Activated CD8-positive, alpha-beta memory T cell treated with anti-CD3 and anti-CD28 coated beads for 36 hours (primary cell): ENCODE measurements around the gene KCNT1. TPM values are rescaled to one million over a fixed set of nuclear protein-coding genes. Genes with fewer than 3 reads are reported as not detected.

Experiments used
- CTCF ChIA-PET: fragments of 350-600 bp; sonication (Branson Sonifier 250); formaldehyde crosslinking; loops from one replicate; lab custom pipeline; 2021; ENCODE audit warnings: antibody characterized with exemption; lab: Charles Lee
- POLR2A ChIA-PET: fragments of 350-600 bp; sonication (Branson Sonifier 250); formaldehyde crosslinking; loops from one replicate; lab custom pipeline; 2021; ENCODE audit warnings: antibody characterized with exemption; lab: Charles Lee
- total RNA-seq, 2 experiments: library from RNA; stranded (reverse); gene quantifications; one replicate each; pipeline ENCODE4 v1.2.3, GENCODE V29; 2021

KCNT1 gene
- total RNA-seq, 2 experiments from 2014 or later, result not detected

- ChIA-PET POLR2A (no interaction called here), CTCF (interaction anchor here (0.9 kb wide), 1 partner anchor 15 kb away, joined by 3 read pairs; no protein-coding TSS in a partner anchor)
These were observed 101.0 kb downstream of the KCNT1 start for GRCh38 chr9:135802876-135803419.

GRCh38 chr9:135803441-135803840 lies 101.5 kb downstream of the KCNT1 start:
- POLR2A ChIA-PET, result no interaction called here
- CTCF ChIA-PET, result no interaction called here

- ChIA-PET POLR2A (no interaction called here), CTCF (no interaction called here)
These were observed 102.8 kb downstream of the KCNT1 start for GRCh38 chr9:135804581-135805421.

- ChIA-PET CTCF (interaction anchor here (1.5 kb wide), 1 partner anchor 8 kb away, joined by 3 read pairs; no protein-coding TSS in a partner anchor), POLR2A (no interaction called here)
These were observed 103.5 kb downstream of the KCNT1 start for GRCh38 chr9:135805422-135806022.

- ChIA-PET CTCF (no interaction called here), POLR2A (no interaction called here)
These were observed 107.2 kb downstream of the KCNT1 start for GRCh38 chr9:135809166-135809565.

GRCh38 chr9:135810806-135811575 lies 109.0 kb downstream of the KCNT1 start:
- POLR2A ChIA-PET, result no interaction called here
- CTCF ChIA-PET, result no interaction called here

GRCh38 chr9:135811801-135812200 lies 109.8 kb downstream of the KCNT1 start:
- ChIA-PET POLR2A (no interaction called here), CTCF (interaction anchor here (0.5 kb wide), 1 partner anchor 48 kb away, joined by 6 read pairs; no protein-coding TSS in a partner anchor)

- ChIA-PET POLR2A (no interaction called here), CTCF (no interaction called here)
These were observed 111.0 kb downstream of the KCNT1 start for GRCh38 chr9:135812961-135813360.

- POLR2A ChIA-PET, result no interaction called here
- CTCF ChIA-PET, result no interaction called here
These were observed 111.8 kb downstream of the KCNT1 start for GRCh38 chr9:135813671-135814290.

- ChIA-PET CTCF (no interaction called here), POLR2A (no interaction called here)
These were observed 112.6 kb downstream of the KCNT1 start for GRCh38 chr9:135814421-135815095.

GRCh38 chr9:135815413-135815812 lies 113.4 kb downstream of the KCNT1 start:
- CTCF ChIA-PET, result no interaction called here
- POLR2A ChIA-PET, result no interaction called here

GRCh38 chr9:135815830-135816650 lies 114.1 kb downstream of the KCNT1 start:
- CTCF ChIA-PET, result no interaction called here
- POLR2A ChIA-PET, result no interaction called here

GRCh38 chr9:135816651-135816970 lies 114.6 kb downstream of the KCNT1 start:
- POLR2A ChIA-PET, result no interaction called here
- CTCF ChIA-PET, result no interaction called here

GRCh38 chr9:135817951-135818717 lies 116.1 kb downstream of the KCNT1 start:
- ChIA-PET POLR2A (no interaction called here), CTCF (interaction anchor here (1.0 kb wide), 1 partner anchor 16 kb away, joined by 3 read pairs; no protein-coding TSS in a partner anchor)

GRCh38 chr9:135818718-135819475 lies 116.9 kb downstream of the KCNT1 start:
- CTCF ChIA-PET, result interaction anchor here (1.0 kb wide), 1 partner anchor 17 kb away, joined by 3 read pairs; no protein-coding TSS in a partner anchor
- POLR2A ChIA-PET, result no interaction called here

GRCh38 chr9:135819905-135820304 lies 117.9 kb downstream of the KCNT1 start:
- POLR2A ChIA-PET, result no interaction called here
- CTCF ChIA-PET, result no interaction called here

GRCh38 chr9:135820661-135821060 lies 118.7 kb downstream of the KCNT1 start:
- POLR2A ChIA-PET, result no interaction called here
- CTCF ChIA-PET, result no interaction called here
